ENCODE data around the gene EVA1C. TPM values are rescaled to one million over a fixed set of nuclear protein-coding genes. Genes with fewer than 3 reads are reported as not detected.

The EVA1C gene
- polyA plus RNA-seq, 1 experiment = 5.7 TPM

DNA sequence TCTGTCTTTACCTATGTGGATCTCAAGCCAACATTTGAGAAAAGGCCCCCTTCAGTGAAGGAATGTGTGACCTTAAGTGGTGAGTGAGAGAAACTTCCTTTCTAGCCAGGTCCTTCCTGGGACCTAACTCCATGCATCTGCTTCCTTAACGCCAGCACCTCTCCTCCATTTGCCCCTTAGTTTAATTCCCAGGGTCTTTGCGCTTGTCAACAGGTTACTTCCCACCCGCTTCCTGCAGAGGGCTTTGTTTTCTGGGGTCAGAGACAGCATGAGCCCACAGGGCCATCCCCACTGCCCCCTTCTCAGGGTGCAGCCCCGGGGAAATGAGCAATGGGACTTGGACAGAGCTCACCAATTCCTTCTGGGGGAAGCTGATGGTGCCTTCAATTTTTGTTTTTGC is 54.8 kb downstream of the EVA1C start:
- no peak overlapping the region for H3K4me3 ChIP-seq (ENCODE audit: low read depth, low read length)
- ChIA-PET POLR2A (interaction anchor here (0.7 kb wide), 1 partner anchor 8 kb away, joined by 5 read pairs; no protein-coding TSS in a partner anchor), CTCF (no interaction called here)
- no peaks in the 10 kb centered on the region for H3K27me3 ChIP-seq (ENCODE audit: control insufficient read depth, insufficient read depth, low read length)
- H3K9me3 ChIP-seq (ENCODE audit: control insufficient read depth, insufficient read depth, low read length) = no peaks in the 10 kb centered on the region; the same call in 1 of the 2 replicates
- TF ChIP-seq CTCF (IDR thresholded peaks at IDR 0.05; ENCODE audit: low read depth, low read length) = no peak
- no peak overlapping the region for H3K27ac ChIP-seq (ENCODE audit: low read depth, low read length)
- DNase-seq (ENCODE audit: low read depth, low spot score) = no peak

DNA sequence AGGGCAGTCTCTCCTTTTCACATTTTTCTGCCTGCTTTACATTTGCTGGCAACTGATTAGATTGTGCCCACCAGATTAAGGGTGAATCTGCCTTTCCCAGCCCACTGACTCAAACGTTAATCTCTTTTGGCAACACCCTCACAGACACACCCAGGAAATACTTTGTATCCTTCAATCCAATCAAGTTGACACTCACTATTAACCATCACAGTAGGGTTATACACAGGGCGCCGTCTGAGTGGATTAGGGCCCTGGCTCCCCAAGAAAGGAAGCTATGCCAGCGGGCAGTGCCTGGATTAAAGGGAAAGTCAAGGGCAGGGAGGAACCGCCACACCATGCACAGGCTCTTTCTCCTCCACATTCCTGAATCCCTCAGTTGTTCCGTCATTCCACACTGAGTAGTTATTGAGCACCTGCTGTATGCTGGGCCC is 56.2 kb downstream of the EVA1C start:
- H3K9me3 ChIP-seq (ENCODE audit: control insufficient read depth, insufficient read depth, low read length) = no peaks in the 10 kb centered on the region

GRCh38 chr21:32469628-32470027 is 57.1 kb downstream of the EVA1C start:
- Histone ChIP-seq H3K9me3 (ENCODE audit: control insufficient read depth, insufficient read depth, low read length) (no peaks in the 10 kb centered on the region), H3K27ac (ENCODE audit: low read depth, low read length) (no peak overlapping the region), H3K27me3 (ENCODE audit: control insufficient read depth, insufficient read depth, low read length) (no peaks in the 10 kb centered on the region), H3K4me3 (ENCODE audit: low read depth, low read length) (no peak overlapping the region)
- TF ChIP-seq CTCF (IDR thresholded peaks at IDR 0.05; ENCODE audit: low read depth, low read length) = no peak
- POLR2A ChIA-PET = no interaction called here
- DNase-seq (ENCODE audit: low read depth, low spot score) = no peak
- CTCF ChIA-PET = interaction anchor here (1.4 kb wide), 1 partner anchor 67 kb away, joined by 4 read pairs; no protein-coding TSS in a partner anchor

More for the DNA sequence above, 56.2 kb downstream of the EVA1C start:
- H3K27me3 ChIP-seq (ENCODE audit: control insufficient read depth, insufficient read depth, low read length) = no peaks in the 10 kb centered on the region
- DNase-seq (ENCODE audit: low read depth, low spot score) = no peak
- ChIA-PET CTCF (no interaction called here), POLR2A (no interaction called here)
- no peak for TF ChIP-seq CTCF (IDR thresholded peaks at IDR 0.05; ENCODE audit: low read depth, low read length)
- no peak overlapping the region for H3K27ac ChIP-seq (ENCODE audit: low read depth, low read length)
- no peak overlapping the region for H3K4me3 ChIP-seq (ENCODE audit: low read depth, low read length)

GRCh38 chr21:32470206-32470605 is 57.7 kb downstream of the EVA1C start:
- TF ChIP-seq CTCF (IDR thresholded peaks at IDR 0.05; ENCODE audit: low read depth, low read length) = no peak
- DNase-seq (ENCODE audit: low read depth, low spot score) = no peak
- CTCF ChIA-PET = interaction anchor here (1.4 kb wide), 1 partner anchor 68 kb away, joined by 4 read pairs; no protein-coding TSS in a partner anchor
- Histone ChIP-seq H3K9me3 (ENCODE audit: control insufficient read depth, insufficient read depth, low read length) (no peaks in the 10 kb centered on the region), H3K27me3 (ENCODE audit: control insufficient read depth, insufficient read depth, low read length) (no peaks in the 10 kb centered on the region), H3K27ac (ENCODE audit: low read depth, low read length) (no peak overlapping the region), H3K4me3 (ENCODE audit: low read depth, low read length) (no peak overlapping the region)
- POLR2A ChIA-PET = interaction anchor here (0.7 kb wide), 1 partner anchor 71 kb away, joined by 3 read pairs; no protein-coding TSS in a partner anchor

- ChIA-PET POLR2A (no interaction called here), CTCF (no interaction called here)
- no peak overlapping the region for H3K4me3 ChIP-seq (ENCODE audit: low read depth, low read length)
- no peak for DNase-seq (ENCODE audit: low read depth, low spot score)
- H3K9me3 ChIP-seq (ENCODE audit: control insufficient read depth, insufficient read depth, low read length) = no peaks in the 10 kb centered on the region
- H3K27me3 ChIP-seq (ENCODE audit: control insufficient read depth, insufficient read depth, low read length) = no peaks in the 10 kb centered on the region
- no peak overlapping the region for H3K27ac ChIP-seq (ENCODE audit: low read depth, low read length)
- no peak for TF ChIP-seq CTCF (IDR thresholded peaks at IDR 0.05; ENCODE audit: low read depth, low read length)
Measured at GRCh38 chr21:32472890-32473765, 60.6 kb downstream of the EVA1C start.
